Astrocyte (in vitro differentiated cells and primary cell): ENCODE data around the gene GRM7. TPM values are rescaled to one million over a fixed set of nuclear protein-coding genes. Genes with fewer than 3 reads are reported as not detected.

ENCODE experiments used
- DNase-seq: peaks from one replicate; pipeline ENCODE4 v3.0.0-alpha.2; 2010; ENCODE audit warnings: low read depth
- FAIRE-seq: peaks from 2 replicates; lab custom pipeline; 2011; peaks lifted over from hg19 to GRCh38; lab: Jason Lieb, UNC
- H2AFZ ChIP-seq: 2 replicates; pipeline ENCODE4 v1.6.0; 2012; ENCODE audit warnings: low read depth, low read length, inconsistent platforms
- H3K27ac ChIP-seq: 2 replicates; pipeline ENCODE4 v1.5.1; 2011; ENCODE audit warnings: low read depth, low read length, inconsistent platforms
- H3K27me3 ChIP-seq: 2 replicates; pipeline ENCODE4 v1.6.0; 2011; ENCODE audit warnings: low read length, inconsistent platforms; ENCODE audit not compliant: insufficient read depth
- H3K36me3 ChIP-seq: 2 replicates; pipeline ENCODE4 v1.5.1; 2011; ENCODE audit warnings: low read length, inconsistent platforms; ENCODE audit not compliant: insufficient read depth
- H3K4me1 ChIP-seq: 2 replicates; pipeline ENCODE4 v1.5.1; 2011; ENCODE audit warnings: low read length, inconsistent platforms; ENCODE audit not compliant: insufficient read depth
- H3K4me2 ChIP-seq: 2 replicates; pipeline ENCODE4 v1.6.0; 2012; ENCODE audit warnings: low read length, inconsistent platforms
- H3K4me3 ChIP-seq: 2 replicates; pipeline ENCODE4 v1.5.1; 2011; ENCODE audit warnings: low read depth, mild to moderate bottlenecking, low read length, inconsistent platforms; ENCODE audit not compliant: insufficient read depth
- H3K79me2 ChIP-seq: 2 replicates; pipeline ENCODE4 v1.6.0; 2012; ENCODE audit warnings: mild to moderate bottlenecking, low read length, inconsistent platforms; ENCODE audit not compliant: insufficient read depth
- H3K9ac ChIP-seq: 2 replicates; pipeline ENCODE4 v1.6.0; 2012; ENCODE audit warnings: mild to moderate bottlenecking, low read length, inconsistent platforms
- H3K9me3 ChIP-seq: 2 replicates; pipeline ENCODE4 v1.5.1; 2012; ENCODE audit warnings: low read depth, mild to moderate bottlenecking, low read length, inconsistent platforms; ENCODE audit not compliant: insufficient read depth
- H4K20me1 ChIP-seq: 2 replicates; pipeline ENCODE4 v1.6.0; 2012; ENCODE audit warnings: low read length, inconsistent platforms; ENCODE audit not compliant: insufficient read depth
- H3K27ac Mint-ChIP-seq: one replicate; pipeline ENCODE4 v1.8.0; 2021; ENCODE audit warnings: mild to moderate bottlenecking, mixed read lengths; ENCODE audit not compliant: unreplicated experiment
- H3K27me3 Mint-ChIP-seq: one replicate; pipeline ENCODE4 v1.8.0; 2021; ENCODE audit warnings: low read depth, mixed read lengths; ENCODE audit not compliant: unreplicated experiment
- H3K36me3 Mint-ChIP-seq: one replicate; pipeline ENCODE4 v1.8.0; 2021; ENCODE audit warnings: low read depth, mixed read lengths; ENCODE audit not compliant: unreplicated experiment
- H3K4me1 Mint-ChIP-seq: one replicate; pipeline ENCODE4 v1.8.0; 2021; ENCODE audit warnings: low read depth, mixed read lengths; ENCODE audit not compliant: unreplicated experiment
- H3K4me3 Mint-ChIP-seq: one replicate; pipeline ENCODE4 v1.8.0; 2021; ENCODE audit warnings: mild to moderate bottlenecking, moderate library complexity, mixed read lengths; ENCODE audit not compliant: unreplicated experiment
- H3K9me3 Mint-ChIP-seq: one replicate; pipeline ENCODE4 v1.8.0; 2021; ENCODE audit warnings: mild to moderate bottlenecking, mixed read lengths; ENCODE audit not compliant: unreplicated experiment
- EZH2 ChIP-seq: IDR thresholded peaks from 2 replicates; pipeline ENCODE4 v1.6.1; 2012; ENCODE audit warnings: mild to moderate bottlenecking, low read length, inconsistent platforms; ENCODE audit not compliant: insufficient read depth
- total RNA-seq: library from RNA; stranded (reverse); gene quantifications from 2 replicates; pipeline ENCODE4 v1.2.1, GENCODE V29; 2021
- TF ChIP-seq, protein P1 (sequence below): IDR thresholded peaks from 2 replicates; pipeline ENCODE4 v1.5.1; 2011; ENCODE audit warnings: low read depth, mild to moderate bottlenecking, inconsistent platforms, low read length, moderate library complexity; ENCODE audit not compliant: insufficient read depth

The GRM7 gene
- total RNA-seq, 1 donor from 2014 or later: not detected

DNA sequence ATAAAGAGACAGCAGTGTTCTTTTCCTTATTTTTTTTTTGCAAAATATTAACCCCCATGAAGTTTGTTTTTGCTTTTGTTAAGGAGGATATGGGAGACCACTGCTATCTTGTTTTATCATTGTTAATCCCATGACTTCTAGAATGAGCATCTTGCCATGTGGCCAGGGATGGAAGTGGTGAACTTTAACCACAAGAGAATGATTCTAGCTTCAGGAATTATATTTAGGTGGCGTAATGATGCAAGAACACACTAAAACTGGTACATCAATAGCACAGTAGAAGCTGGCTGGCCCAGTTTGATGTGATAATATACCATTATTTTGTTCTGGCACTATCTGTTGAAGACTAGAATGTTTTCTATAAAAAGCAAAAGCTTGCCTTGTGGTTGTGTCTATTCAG lies 720.9 kb downstream of the GRM7 start:
- H3K27me3 Mint-ChIP-seq: peaks cover 4% of the 10 kb centered on the region
- Histone ChIP-seq H4K20me1 (no peaks in the 10 kb centered on the region), H3K27me3 (no peaks in the 10 kb centered on the region), H3K4me2 (no peak overlapping the region), H3K9ac (no peak overlapping the region), H3K27ac (no peak overlapping the region), H3K36me3 (no peaks in the 10 kb centered on the region), H3K4me3 (no peak overlapping the region), H3K9me3 (no peaks in the 10 kb centered on the region), H2AFZ (no peak overlapping the region), H3K79me2 (no peaks in the 10 kb centered on the region), H3K4me1 (no peaks in the 10 kb centered on the region)
- TF ChIP-seq EZH2: no peak
- TF ChIP-seq, protein P1, sequence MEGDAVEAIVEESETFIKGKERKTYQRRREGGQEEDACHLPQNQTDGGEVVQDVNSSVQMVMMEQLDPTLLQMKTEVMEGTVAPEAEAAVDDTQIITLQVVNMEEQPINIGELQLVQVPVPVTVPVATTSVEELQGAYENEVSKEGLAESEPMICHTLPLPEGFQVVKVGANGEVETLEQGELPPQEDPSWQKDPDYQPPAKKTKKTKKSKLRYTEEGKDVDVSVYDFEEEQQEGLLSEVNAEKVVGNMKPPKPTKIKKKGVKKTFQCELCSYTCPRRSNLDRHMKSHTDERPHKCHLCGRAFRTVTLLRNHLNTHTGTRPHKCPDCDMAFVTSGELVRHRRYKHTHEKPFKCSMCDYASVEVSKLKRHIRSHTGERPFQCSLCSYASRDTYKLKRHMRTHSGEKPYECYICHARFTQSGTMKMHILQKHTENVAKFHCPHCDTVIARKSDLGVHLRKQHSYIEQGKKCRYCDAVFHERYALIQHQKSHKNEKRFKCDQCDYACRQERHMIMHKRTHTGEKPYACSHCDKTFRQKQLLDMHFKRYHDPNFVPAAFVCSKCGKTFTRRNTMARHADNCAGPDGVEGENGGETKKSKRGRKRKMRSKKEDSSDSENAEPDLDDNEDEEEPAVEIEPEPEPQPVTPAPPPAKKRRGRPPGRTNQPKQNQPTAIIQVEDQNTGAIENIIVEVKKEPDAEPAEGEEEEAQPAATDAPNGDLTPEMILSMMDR: no peak
- DNase-seq (peak; percentile 56), FAIRE-seq (no peak)
- no peaks in the 10 kb centered on the region for H3K36me3 Mint-ChIP-seq
- H3K9me3 Mint-ChIP-seq: no peaks in the 10 kb centered on the region
- H3K27ac Mint-ChIP-seq: no peak overlapping the region
- no peaks in the 10 kb centered on the region for H3K4me1 Mint-ChIP-seq
- H3K4me3 Mint-ChIP-seq: no peak overlapping the region

DNA sequence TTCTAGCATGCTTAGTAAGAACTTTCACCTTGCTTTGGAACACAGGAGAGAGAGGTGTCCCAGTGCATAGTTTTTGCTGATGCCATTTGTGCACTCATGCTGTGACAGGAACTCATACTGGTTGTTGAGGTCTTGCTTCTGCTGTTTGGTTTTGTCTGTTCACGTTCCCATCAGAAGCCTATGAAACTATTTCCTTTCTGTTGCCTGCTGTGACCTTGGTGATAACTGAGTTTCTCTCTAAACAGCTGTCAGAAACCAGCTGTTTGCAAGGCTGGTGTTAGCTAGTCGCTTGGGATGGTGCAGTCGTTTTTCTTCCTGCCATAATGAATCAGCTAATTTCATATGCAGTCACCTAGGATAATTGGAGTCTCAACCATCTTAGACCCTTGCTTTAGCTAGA lies 724.1 kb downstream of the GRM7 start:
- no peak overlapping the region for H3K4me2 ChIP-seq
- H3K27ac ChIP-seq: no peak overlapping the region
- H3K79me2 ChIP-seq: no peaks in the 10 kb centered on the region
- no peaks in the 10 kb centered on the region for H3K27me3 ChIP-seq
- Mint-ChIP-seq H3K27ac (no peak overlapping the region), H3K4me1 (no peaks in the 10 kb centered on the region), H3K4me3 (no peak overlapping the region), H3K27me3 (peaks cover 2% of the 10 kb centered on the region), H3K36me3 (no peaks in the 10 kb centered on the region), H3K9me3 (no peaks in the 10 kb centered on the region)
- H3K4me1 ChIP-seq: no peaks in the 10 kb centered on the region
- H3K4me3 ChIP-seq: no peak overlapping the region
- TF ChIP-seq, protein P1: no peak
- no peak for TF ChIP-seq EZH2
- H3K9me3 ChIP-seq: no peaks in the 10 kb centered on the region
- no peak overlapping the region for H2AFZ ChIP-seq
- H4K20me1 ChIP-seq: no peaks in the 10 kb centered on the region
- H3K36me3 ChIP-seq: no peaks in the 10 kb centered on the region
- FAIRE-seq (no peak), DNase-seq (no peak)
- H3K9ac ChIP-seq: no peak overlapping the region

DNA sequence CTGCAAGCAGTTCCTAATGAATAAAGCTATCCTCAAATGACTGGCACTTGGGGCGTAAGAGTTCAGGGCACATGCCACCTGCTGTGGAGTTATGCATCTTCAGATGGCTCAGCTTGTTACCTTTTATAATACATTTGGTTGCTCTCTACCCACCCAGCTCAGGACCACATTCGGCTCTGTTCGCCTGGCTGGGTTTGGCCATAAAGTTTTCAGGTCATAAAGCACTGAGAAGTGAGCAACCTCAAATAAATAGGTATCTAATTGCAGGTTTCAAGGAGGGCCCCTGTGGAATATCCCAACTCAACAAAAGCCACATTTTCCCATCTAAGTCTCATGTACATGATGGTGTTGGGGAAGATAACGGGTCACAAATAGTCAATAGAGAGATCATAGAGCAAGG lies 727.3 kb downstream of the GRM7 start:
- H3K9me3 ChIP-seq: no peaks in the 10 kb centered on the region
- no peaks in the 10 kb centered on the region for H3K4me1 Mint-ChIP-seq
- no peaks in the 10 kb centered on the region for H3K36me3 Mint-ChIP-seq
- H3K4me2 ChIP-seq: no peak overlapping the region
- H3K27ac Mint-ChIP-seq: no peak overlapping the region
- no peaks in the 10 kb centered on the region for H3K79me2 ChIP-seq
- H3K9me3 Mint-ChIP-seq: no peaks in the 10 kb centered on the region
- no peaks in the 10 kb centered on the region for H3K36me3 ChIP-seq
- FAIRE-seq (no peak), DNase-seq (no peak)
- no peak overlapping the region for H2AFZ ChIP-seq
- no peak overlapping the region for H3K9ac ChIP-seq
- no peaks in the 10 kb centered on the region for H3K4me1 ChIP-seq
- H4K20me1 ChIP-seq: no peaks in the 10 kb centered on the region
- H3K27me3 ChIP-seq: no peaks in the 10 kb centered on the region
- H3K27me3 Mint-ChIP-seq: peaks cover 5% of the 10 kb centered on the region
- no peak overlapping the region for H3K27ac ChIP-seq
- TF ChIP-seq, protein P1: no peak
- no peak for TF ChIP-seq EZH2
- no peak overlapping the region for H3K4me3 Mint-ChIP-seq
- H3K4me3 ChIP-seq: no peak overlapping the region
